Activated T-cell treated with anti-CD3 and anti-CD28 coated beads, Interleukin-2, amount 50 U/mL, for 24 hours (primary cell): Measurements from ENCODE around the gene PCDHGB4.
"Not testable (repeated sequence)": the region's sequence is repeated elsewhere in the genome, so short reads cannot be mapped to it uniquely, and the experiment has no call there.

Experiments used
- DNase-seq: peaks from one replicate; pipeline ENCODE4 v3.0.0-alpha.2; 2020
- H3K27ac Mint-ChIP-seq: 2 replicates; pipeline ENCODE4 v1.8.0; 2020; ENCODE audit warnings: mild to moderate bottlenecking, mixed read lengths
- H3K27me3 Mint-ChIP-seq: 2 replicates; pipeline ENCODE4 v1.8.0; 2020; ENCODE audit warnings: mixed read lengths
- H3K36me3 Mint-ChIP-seq: 2 replicates; pipeline ENCODE4 v1.8.0; 2020; ENCODE audit warnings: low read depth, mixed read lengths
- H3K4me1 Mint-ChIP-seq: 2 replicates; pipeline ENCODE4 v1.8.0; 2020; ENCODE audit warnings: low read depth, mixed read lengths
- H3K4me3 Mint-ChIP-seq: 2 replicates; pipeline ENCODE4 v1.8.0; 2020; ENCODE audit warnings: mild to moderate bottlenecking, moderate library complexity, mixed read lengths
- H3K9me3 Mint-ChIP-seq: 2 replicates; pipeline ENCODE4 v1.8.0; 2020; ENCODE audit warnings: mixed read lengths

PCDHGB4 gene

DNA sequence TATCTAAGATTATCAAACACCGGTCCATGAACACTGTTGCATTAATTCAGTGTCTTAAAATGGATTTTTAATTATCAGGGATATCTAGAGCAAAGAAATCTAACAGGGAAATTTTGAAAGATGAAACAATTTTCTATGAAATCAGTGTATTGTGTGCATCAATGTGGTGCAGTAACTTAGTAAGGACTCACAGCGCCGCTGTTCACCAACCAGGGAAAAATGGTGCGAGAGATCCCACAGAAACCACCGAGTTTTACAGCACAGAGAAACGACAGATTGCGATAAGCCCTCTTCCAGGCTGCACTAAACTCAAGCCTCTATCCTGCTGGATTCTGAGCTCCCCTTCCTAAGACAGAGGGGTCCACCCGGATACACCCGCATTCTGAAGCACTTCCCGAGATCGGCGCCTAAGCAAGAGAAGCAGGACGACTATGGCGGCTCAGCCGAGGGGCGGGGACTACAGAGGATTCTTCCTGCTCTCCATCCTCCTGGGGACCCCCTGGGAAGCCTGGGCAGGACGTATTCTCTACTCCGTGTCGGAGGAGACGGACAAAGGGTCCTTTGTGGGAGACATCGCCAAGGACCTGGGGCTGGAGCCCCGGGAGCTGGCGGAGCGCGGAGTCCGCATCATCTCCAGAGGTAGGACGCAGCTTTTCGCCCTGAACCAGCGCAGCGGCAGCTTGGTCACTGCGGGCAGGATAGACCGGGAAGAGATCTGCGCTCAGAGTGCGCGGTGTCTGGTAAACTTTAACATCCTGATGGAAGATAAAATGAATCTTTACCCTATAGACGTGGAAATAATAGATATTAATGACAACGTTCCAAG, 4.8 kb upstream of the PCDHGB4 start, which contains the start of gene PCDHGA7:
PCDHGA7 (plus strand) TSS at position 274 of the 826 bp plus-strand sequence; CDS start at position 432, 158 bp downstream.
- Mint-ChIP-seq H3K27ac (no peak within 1 kb of the TSS), H3K4me3 (peak within 1 kb of the TSS; percentile 49), H3K36me3 (peaks cover 7% of the 10 kb centered on the region), H3K4me1 (no peaks in the 10 kb centered on the region), H3K27me3 (peaks cover 76% of the 10 kb centered on the region), H3K9me3 (peaks cover 33% of the 10 kb centered on the region)
- DNase-seq, result no peak

DNA sequence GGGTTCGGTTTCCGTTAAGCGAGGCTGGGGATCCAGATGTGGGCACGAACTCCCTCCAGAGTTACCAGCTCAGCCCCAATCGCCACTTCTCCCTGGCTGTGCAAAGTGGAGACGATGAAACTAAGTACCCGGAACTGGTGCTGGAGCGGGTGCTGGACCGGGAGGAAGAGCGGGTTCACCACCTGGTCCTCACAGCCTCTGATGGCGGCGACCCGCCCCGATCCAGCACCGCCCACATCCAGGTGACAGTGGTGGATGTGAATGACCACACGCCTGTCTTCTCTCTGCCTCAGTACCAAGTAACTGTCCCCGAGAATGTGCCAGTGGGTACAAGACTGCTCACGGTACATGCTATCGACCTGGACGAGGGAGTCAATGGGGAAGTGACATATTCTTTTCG, 4.2 kb upstream of the PCDHGB4 start:
- no peak overlapping the region for H3K27ac Mint-ChIP-seq
- DNase-seq, result no peak
- peaks cover 79% of the 10 kb centered on the region for H3K27me3 Mint-ChIP-seq
- no peaks in the 10 kb centered on the region for H3K4me1 Mint-ChIP-seq
- H3K4me3 Mint-ChIP-seq, result no peak overlapping the region
- peaks cover 9% of the 10 kb centered on the region for H3K36me3 Mint-ChIP-seq
- peaks cover 35% of the 10 kb centered on the region for H3K9me3 Mint-ChIP-seq

DNA sequence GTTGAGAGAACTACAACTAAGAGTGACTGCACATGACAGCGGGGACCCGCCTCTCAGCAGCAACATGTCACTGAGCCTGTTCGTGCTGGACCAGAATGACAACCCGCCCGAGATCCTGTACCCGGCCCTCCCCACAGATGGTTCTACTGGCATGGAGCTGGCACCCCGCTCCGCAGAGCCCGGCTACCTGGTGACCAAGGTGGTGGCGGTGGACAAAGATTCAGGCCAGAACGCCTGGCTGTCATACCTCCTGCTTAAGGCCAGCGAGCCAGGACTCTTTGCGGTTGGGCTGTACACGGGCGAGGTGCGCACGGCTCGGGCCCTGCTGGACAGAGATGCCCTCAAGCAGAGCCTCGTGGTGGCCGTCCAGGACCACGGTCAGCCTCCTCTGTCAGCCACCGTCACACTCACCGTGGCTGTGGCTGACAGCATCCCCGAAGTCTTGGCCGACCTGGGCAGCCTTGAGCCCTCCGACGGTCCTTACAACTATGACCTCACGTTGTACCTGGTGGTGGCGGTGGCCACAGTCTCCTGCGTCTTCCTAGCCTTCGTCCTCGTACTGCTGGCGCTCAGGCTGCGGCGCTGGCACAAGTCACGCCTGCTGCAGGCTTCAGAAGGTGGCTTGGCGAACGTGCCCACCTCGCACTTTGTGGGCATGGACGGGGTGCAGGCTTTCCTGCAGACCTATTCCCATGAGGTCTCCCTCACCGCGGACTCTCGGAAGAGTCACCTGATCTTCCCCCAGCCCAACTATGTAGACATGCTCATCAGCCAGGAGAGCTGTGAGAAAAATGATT, 2.8 kb upstream of the PCDHGB4 start:
- peaks cover 46% of the 10 kb centered on the region for H3K9me3 Mint-ChIP-seq
- H3K4me1 Mint-ChIP-seq, result no peaks in the 10 kb centered on the region
- no peak for DNase-seq
- H3K27ac Mint-ChIP-seq, result no peak overlapping the region
- no peak overlapping the region for H3K4me3 Mint-ChIP-seq
- H3K36me3 Mint-ChIP-seq, result peaks cover 13% of the 10 kb centered on the region
- H3K27me3 Mint-ChIP-seq, result peaks cover 88% of the 10 kb centered on the region

DNA sequence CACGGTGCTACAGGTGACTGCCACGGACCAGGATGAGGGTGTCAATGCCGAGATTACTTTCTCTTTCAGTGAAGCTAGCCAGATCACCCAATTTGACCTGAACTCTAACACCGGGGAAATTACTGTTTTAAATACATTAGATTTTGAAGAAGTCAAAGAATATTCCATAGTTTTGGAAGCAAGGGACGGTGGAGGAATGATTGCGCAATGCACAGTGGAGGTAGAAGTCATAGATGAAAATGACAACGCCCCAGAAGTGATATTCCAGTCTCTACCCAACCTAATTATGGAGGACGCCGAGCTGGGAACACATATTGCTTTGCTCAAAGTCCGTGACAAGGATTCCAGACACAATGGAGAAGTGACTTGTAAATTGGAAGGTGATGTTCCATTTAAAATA, 1.2 kb downstream of the PCDHGB4 start:
- peaks cover 16% of the 10 kb centered on the region for H3K36me3 Mint-ChIP-seq
- H3K27me3 Mint-ChIP-seq, result peaks cover 89% of the 10 kb centered on the region
- peaks cover 56% of the 10 kb centered on the region for H3K9me3 Mint-ChIP-seq
- no peak for DNase-seq
- H3K27ac Mint-ChIP-seq, result no peak overlapping the region
- H3K4me1 Mint-ChIP-seq, result peaks cover 2% of the 10 kb centered on the region
- no peak overlapping the region for H3K4me3 Mint-ChIP-seq

DNA sequence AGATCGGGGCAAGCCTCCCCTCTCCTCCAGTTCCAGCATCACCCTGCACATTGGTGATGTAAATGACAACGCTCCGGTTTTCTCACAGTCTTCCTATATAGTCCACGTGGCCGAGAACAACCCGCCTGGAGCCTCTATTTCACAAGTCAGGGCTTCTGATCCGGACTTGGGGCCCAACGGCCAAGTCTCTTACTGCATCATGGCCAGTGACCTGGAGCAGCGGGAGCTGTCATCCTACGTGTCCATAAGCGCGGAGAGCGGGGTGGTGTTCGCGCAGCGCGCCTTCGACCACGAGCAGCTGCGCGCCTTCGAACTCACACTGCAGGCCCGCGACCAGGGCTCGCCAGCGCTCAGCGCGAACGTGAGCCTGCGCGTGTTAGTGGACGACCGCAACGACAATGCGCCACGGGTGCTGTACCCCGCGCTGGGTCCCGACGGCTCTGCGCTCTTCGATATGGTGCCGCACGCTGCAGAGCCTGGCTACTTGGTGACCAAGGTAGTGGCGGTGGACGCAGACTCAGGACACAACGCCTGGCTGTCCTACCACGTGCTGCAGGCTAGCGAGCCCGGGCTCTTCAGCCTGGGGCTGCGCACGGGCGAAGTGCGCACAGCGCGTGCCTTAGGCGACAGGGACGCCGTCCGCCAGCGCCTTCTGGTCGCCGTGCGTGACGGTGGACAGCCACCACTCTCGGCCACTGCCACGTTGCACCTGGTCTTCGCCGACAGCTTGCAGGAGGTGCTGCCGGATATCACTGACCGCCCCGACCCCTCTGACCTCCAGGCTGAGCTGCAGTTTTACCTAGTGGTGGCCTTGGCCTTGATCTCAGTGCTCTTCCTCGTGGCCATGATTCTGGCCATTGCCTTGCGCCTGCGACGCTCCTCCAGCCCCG, 1.9 kb downstream of the PCDHGB4 start:
- no peak overlapping the region for H3K27ac Mint-ChIP-seq
- peaks cover 57% of the 10 kb centered on the region for H3K9me3 Mint-ChIP-seq
- H3K4me1 Mint-ChIP-seq, result peaks cover 2% of the 10 kb centered on the region
- DNase-seq, result no peak
- peaks cover 89% of the 10 kb centered on the region for H3K27me3 Mint-ChIP-seq
- H3K4me3 Mint-ChIP-seq, result no peak overlapping the region
- peaks cover 18% of the 10 kb centered on the region for H3K36me3 Mint-ChIP-seq

DNA sequence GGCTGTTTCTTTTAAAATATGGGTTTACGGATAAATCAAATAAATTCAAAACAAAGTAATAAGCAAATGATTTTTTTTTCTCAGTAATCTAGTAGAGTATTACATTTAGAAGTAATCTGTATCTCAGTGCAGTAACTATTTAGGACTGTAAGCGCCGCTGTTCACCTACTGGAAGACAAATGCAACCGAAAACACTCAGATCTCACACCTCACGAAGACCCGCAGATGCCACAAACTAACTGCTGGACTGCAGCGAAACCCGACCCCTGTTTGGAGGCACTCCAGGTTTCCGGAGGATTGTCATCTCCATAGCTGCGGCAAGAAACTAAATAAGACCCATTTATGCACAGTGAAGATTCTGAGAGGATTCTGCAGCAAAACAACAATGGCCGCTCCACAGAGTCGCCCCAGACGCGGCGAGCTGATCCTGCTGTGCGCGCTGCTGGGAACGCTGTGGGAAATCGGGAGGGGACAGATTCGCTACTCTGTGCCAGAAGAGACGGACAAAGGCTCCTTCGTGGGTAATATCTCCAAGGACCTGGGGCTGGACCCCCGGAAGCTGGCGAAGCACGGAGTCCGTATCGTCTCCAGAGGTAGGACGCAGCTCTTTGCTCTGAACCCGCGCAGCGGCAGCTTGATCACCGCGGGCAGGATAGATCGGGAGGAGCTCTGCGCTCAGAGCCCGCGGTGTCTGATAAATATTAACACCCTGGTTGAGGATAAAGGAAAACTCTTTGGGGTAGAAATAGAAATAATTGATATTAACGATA, 5.1 kb downstream of the PCDHGB4 start, which contains the start of gene PCDHGA8:
PCDHGA8 (plus strand) TSS at position 205 of the 770 bp plus-strand sequence; CDS start at position 386, 181 bp downstream.
- Mint-ChIP-seq H3K36me3 (peaks cover 22% of the 10 kb centered on the region), H3K27me3 (peaks cover 84% of the 10 kb centered on the region), H3K27ac (no peak within 1 kb of the TSS), H3K4me3 (no peak within 1 kb of the TSS), H3K4me1 (peaks cover 2% of the 10 kb centered on the region), H3K9me3 (peaks cover 48% of the 10 kb centered on the region)
- no peak for DNase-seq

DNA sequence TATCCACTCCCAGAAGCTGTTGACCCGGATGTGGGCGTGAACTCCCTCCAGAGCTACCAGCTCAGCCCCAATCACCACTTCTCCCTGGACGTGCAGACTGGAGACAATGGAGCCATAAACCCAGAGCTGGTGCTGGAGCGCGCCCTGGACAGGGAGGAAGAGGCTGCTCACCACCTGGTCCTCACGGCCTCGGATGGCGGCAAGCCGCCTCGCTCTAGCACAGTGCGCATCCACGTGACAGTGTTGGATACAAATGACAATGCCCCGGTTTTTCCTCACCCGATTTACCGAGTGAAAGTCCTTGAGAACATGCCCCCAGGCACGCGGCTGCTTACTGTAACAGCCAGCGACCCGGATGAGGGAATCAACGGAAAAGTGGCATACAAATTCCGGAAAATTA, 5.8 kb downstream of the PCDHGB4 start:
- Mint-ChIP-seq H3K36me3 (peaks cover 21% of the 10 kb centered on the region), H3K9me3 (peaks cover 45% of the 10 kb centered on the region), H3K27me3 (peaks cover 85% of the 10 kb centered on the region), H3K27ac (no peak overlapping the region), H3K4me1 (peaks cover 2% of the 10 kb centered on the region), H3K4me3 (no peak overlapping the region)
- DNase-seq, result no peak

DNA sequence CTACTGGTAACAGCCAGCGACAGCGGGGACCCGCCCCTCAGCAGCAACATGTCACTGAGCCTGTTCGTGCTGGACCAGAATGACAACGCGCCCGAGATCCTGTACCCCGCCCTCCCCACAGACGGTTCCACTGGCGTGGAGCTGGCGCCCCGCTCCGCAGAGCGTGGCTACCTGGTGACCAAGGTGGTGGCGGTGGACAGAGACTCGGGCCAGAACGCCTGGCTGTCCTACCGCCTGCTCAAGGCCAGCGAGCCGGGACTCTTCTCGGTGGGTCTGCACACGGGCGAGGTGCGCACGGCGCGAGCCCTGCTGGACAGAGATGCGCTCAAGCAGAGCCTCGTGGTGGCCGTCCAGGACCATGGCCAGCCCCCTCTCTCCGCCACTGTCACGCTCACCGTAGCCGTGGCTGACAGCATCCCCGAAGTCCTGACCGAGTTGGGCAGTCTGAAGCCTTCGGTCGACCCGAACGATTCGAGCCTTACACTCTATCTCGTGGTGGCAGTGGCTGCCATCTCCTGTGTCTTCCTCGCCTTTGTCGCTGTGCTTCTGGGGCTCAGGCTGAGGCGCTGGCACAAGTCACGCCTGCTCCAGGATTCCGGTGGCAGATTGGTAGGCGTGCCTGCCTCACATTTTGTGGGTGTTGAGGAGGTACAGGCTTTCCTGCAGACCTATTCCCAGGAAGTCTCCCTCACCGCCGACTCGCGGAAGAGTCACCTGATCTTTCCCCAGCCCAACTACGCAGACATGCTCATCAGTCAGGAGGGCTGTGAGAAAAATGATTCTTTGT, 7.1 kb downstream of the PCDHGB4 start:
- peaks cover 85% of the 10 kb centered on the region for H3K27me3 Mint-ChIP-seq
- not testable (repeated sequence) for DNase-seq, H3K4me3 Mint-ChIP-seq, H3K4me1 Mint-ChIP-seq, H3K27ac Mint-ChIP-seq
- peaks cover 23% of the 10 kb centered on the region for H3K36me3 Mint-ChIP-seq
- peaks cover 43% of the 10 kb centered on the region for H3K9me3 Mint-ChIP-seq

DNA sequence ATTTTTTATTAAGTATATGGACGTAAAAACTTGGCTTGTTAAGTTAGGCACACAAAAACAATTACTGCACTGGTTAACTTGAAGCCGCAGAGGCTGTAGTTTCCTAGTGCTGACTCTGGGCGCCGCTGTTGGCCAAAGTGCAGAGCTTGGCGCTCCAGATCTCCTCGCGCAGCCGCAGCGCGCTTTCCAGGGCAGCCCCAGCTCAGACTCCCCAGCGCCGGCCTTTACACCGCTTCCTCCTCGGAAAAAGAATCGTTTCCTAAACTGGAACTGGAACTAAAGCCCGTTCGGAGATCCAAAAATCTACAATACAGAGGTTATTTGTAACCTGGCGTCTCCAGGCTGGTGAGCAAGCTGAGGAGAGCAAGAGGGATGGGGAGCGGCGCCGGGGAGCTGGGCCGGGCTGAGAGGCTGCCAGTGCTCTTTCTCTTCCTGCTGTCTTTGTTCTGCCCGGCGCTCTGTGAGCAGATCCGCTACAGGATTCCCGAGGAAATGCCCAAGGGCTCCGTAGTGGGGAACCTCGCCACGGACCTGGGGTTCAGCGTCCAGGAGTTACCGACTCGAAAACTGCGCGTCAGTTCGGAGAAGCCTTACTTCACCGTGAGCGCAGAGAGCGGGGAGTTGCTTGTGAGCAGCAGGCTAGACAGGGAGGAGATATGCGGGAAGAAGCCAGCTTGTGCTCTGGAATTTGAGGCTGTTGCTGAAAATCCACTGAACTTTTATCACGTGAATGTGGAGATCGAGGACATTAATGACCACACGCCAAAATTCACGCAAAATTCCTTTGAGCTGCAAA, 10.5 kb downstream of the PCDHGB4 start, which contains the start of gene PCDHGB5:
PCDHGB5 (plus strand) TSS at position 192 of the 796 bp plus-strand sequence; CDS start at position 373, 181 bp downstream.
- Mint-ChIP-seq H3K9me3 (peaks cover 35% of the 10 kb centered on the region), H3K36me3 (peaks cover 21% of the 10 kb centered on the region), H3K27me3 (peaks cover 83% of the 10 kb centered on the region), H3K4me3 (peak within 1 kb of the TSS; percentile 50)
- H3K27ac Mint-ChIP-seq, H3K4me1 Mint-ChIP-seq: not testable (repeated sequence)
- DNase-seq, result peak; percentile 52

DNA sequence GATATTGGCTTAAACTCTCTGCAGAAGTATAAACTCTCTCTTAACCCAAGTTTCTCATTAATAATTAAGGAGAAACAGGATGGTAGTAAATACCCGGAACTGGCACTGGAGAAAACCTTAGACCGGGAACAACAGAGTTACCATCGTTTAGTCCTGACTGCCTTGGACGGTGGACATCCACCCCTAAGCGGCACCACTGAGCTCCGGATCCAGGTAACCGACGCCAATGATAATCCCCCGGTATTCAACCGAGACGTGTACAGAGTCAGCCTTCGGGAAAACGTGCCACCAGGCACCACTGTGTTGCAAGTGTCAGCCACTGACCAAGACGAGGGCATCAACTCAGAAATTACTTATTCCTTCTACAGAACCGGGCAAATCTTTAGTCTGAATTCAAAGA, 11.1 kb downstream of the PCDHGB4 start:
- Mint-ChIP-seq H3K27ac (no peak overlapping the region), H3K4me3 (no peak overlapping the region), H3K27me3 (peaks cover 83% of the 10 kb centered on the region)

DNA sequence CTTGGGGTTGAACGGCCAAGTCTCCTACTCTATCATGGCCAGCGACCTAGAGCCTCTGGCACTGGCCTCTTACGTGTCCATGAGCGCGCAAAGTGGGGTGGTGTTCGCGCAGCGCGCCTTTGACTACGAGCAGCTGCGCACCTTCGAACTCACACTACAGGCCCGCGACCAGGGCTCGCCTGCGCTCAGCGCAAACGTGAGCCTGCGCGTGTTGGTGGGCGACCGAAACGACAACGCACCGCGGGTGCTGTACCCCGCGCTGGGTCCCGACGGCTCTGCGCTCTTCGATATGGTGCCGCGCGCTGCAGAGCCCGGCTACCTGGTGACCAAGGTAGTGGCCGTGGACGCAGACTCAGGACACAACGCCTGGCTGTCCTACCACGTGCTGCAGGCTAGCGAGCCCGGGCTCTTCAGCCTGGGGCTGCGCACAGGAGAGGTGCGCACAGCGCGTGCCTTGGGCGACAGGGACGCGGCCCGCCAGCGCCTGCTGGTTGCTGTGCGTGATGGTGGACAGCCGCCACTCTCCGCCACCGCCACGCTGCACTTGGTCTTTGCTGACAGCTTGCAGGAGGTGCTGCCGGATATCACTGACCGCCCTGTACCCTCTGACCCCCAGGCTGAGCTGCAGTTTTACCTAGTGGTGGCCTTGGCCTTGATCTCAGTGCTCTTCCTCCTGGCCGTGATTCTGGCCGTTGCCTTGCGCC, 12.2 kb downstream of the PCDHGB4 start:
- Mint-ChIP-seq H3K27ac (no peak overlapping the region), H3K27me3 (peaks cover 83% of the 10 kb centered on the region), H3K4me1 (peaks cover 3% of the 10 kb centered on the region), H3K36me3 (peaks cover 15% of the 10 kb centered on the region), H3K4me3 (no peak overlapping the region), H3K9me3 (peaks cover 32% of the 10 kb centered on the region)
- no peak for DNase-seq

More for the DNA sequence above, 11.1 kb downstream of the PCDHGB4 start:
- H3K9me3 Mint-ChIP-seq, result peaks cover 31% of the 10 kb centered on the region
- H3K4me1 Mint-ChIP-seq, result peaks cover 3% of the 10 kb centered on the region
- DNase-seq, result no peak
- peaks cover 18% of the 10 kb centered on the region for H3K36me3 Mint-ChIP-seq
